ENCODE measurements around the gene SMAD3. TPM values are rescaled to one million over a fixed set of nuclear protein-coding genes. Genes with fewer than 3 reads are reported as not detected.

The SMAD3 gene
- total and polyA plus RNA-seq, 10 of the 15 experiments (the other 5 are each of a cell fraction or from before 2014, with no cell fraction given): 5.6 to 43.2 (median 16.0) TPM

- DNase-seq (ENCODE audit: low read depth, low spot score): peak; percentile 8
- Histone ChIP-seq H3K36me3 (ENCODE audit: control insufficient read depth in 2 of 2, insufficient read depth in 2 of 2, low read length in 1 of 2) (0 out of 4 replicates have a peak, but pooled peaks cover 0 to 2% of the 10 kb centered on the region in 2 experiments), H3K4me3 (peak overlapping the region; percentile 50; the same call in 1 of the 2 replicates), H3K4me2 (ENCODE audit: control insufficient read depth, insufficient read depth) (peak overlapping the region; percentile 69), H3K27me3 (replicated peaks in 1 of 2; ENCODE audit: control insufficient read depth in 2 of 2, insufficient read depth in 2 of 2, low read length in 1 of 2) (no peaks in the 10 kb centered on the region), H3K27ac (ENCODE audit: control insufficient read depth, insufficient read depth) (peak overlapping the region; percentile 59), H2AFZ (ENCODE audit: control insufficient read depth, low read depth, low read length) (no peak overlapping the region; the same call in 1 of the 2 replicates), H3K79me2 (ENCODE audit: control insufficient read depth, insufficient read depth, low read length) (peaks cover 31% of the 10 kb centered on the region), H3K4me1 (ENCODE audit: control insufficient read depth, insufficient read depth, low read length) (peaks cover 30% of the 10 kb centered on the region), H3K9ac (ENCODE audit: control insufficient read depth, insufficient read depth, low read length) (0 out of 2 replicates have a peak overlapping the region, but pooled peaks have one; percentile 3), H4K20me1 (ENCODE audit: control insufficient read depth, insufficient read depth) (no peaks in the 10 kb centered on the region), H3K9me3 (replicated peaks; ENCODE audit: control insufficient read depth, insufficient read depth, low read length) (no peaks in the 10 kb centered on the region)
- intact Hi-C loops (cut with micrococcal nuclease; ENCODE audit: unreplicated experiment): loop anchor here (2.0 to 5.0 kb wide), 4 partner anchors 62 to 173 kb away; partner anchors contain the start of gene SMAD3
- FAIRE-seq: no peak
- ChIA-PET POLR2A (interaction anchor here (0.6 to 1.2 kb wide), 3 partner anchors 120 to 169 kb away, joined by 3 to 7 read pairs (median 4); no protein-coding TSS in a partner anchor), CTCF (interaction anchor here (0.6 to 4.3 kb wide), 32 partner anchors 9 to 552 kb away, joined by 3 to 69 read pairs (median 4); no protein-coding TSS in a partner anchor), SMC1A (ENCODE audit: uncharacterized antibody, unreplicated experiment) (interaction anchor here (0.7 to 2.8 kb wide), 37 partner anchors 10 to 295 kb away, joined by 3 to 28 read pairs (median 3); partner anchors contain the start of genes AAGAB and IQCH), RAD21 (ENCODE audit: unreplicated experiment) (interaction anchor here (0.8 to 2.8 kb wide), 17 partner anchors 16 to 294 kb away, joined by 3 to 21 read pairs (median 6); no protein-coding TSS in a partner anchor)
- BruUV-seq (replicated peaks): TSS peak; percentile 21
- in situ Hi-C loops (cut with MboI): no loop called here
- TF ChIP-seq SMC3 (IDR thresholded peaks at IDR 0.05; ENCODE audit: borderline replicate concordance, low read length): peak; percentile 29; the same call in 1 of the 2 replicates
- no peak for TF ChIP-seq FOXM1 (IDR thresholded peaks at IDR 0.05; ENCODE audit: low read depth, low read length)
- peak; percentile 45 for TF ChIP-seq RAD21 (IDR thresholded peaks at IDR 0.05; ENCODE audit: insufficient read depth, low read depth, low read length)
- peak; percentile 18; the same call in 1 of the 2 replicates for TF ChIP-seq ZNF622 (IDR thresholded peaks at IDR 0.05)
- TF ChIP-seq, protein P1, sequence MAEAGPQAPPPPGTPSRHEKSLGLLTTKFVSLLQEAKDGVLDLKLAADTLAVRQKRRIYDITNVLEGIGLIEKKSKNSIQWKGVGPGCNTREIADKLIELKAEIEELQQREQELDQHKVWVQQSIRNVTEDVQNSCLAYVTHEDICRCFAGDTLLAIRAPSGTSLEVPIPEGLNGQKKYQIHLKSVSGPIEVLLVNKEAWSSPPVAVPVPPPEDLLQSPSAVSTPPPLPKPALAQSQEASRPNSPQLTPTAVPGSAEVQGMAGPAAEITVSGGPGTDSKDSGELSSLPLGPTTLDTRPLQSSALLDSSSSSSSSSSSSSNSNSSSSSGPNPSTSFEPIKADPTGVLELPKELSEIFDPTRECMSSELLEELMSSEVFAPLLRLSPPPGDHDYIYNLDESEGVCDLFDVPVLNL (IDR thresholded peaks at IDR 0.05; ENCODE audit: low read depth, low read length): no peak
- TF ChIP-seq ATF3 (IDR thresholded peaks at IDR 0.05; ENCODE audit: borderline replicate concordance, extremely low read depth, low read depth, low read length): peak; percentile 12; the same call in 1 of the 2 replicates
- peak; percentile 28; the same call in 1 of the 2 replicates for TF ChIP-seq CREB1 (IDR thresholded peaks at IDR 0.05; ENCODE audit: low read depth)
- TF ChIP-seq, protein P2, sequence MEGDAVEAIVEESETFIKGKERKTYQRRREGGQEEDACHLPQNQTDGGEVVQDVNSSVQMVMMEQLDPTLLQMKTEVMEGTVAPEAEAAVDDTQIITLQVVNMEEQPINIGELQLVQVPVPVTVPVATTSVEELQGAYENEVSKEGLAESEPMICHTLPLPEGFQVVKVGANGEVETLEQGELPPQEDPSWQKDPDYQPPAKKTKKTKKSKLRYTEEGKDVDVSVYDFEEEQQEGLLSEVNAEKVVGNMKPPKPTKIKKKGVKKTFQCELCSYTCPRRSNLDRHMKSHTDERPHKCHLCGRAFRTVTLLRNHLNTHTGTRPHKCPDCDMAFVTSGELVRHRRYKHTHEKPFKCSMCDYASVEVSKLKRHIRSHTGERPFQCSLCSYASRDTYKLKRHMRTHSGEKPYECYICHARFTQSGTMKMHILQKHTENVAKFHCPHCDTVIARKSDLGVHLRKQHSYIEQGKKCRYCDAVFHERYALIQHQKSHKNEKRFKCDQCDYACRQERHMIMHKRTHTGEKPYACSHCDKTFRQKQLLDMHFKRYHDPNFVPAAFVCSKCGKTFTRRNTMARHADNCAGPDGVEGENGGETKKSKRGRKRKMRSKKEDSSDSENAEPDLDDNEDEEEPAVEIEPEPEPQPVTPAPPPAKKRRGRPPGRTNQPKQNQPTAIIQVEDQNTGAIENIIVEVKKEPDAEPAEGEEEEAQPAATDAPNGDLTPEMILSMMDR (IDR thresholded peaks at IDR 0.05 in 2 of 3, conservative IDR thresholded peaks at IDR 0.05 in 1 of 3; ENCODE audit: control insufficient read depth in 2 of 3, extremely low read depth in 1 of 3, insufficient read depth in 1 of 3, low read depth in 3 of 3, low read length in 3 of 3): peak; percentile 25 to 46 (median 38); a peak in 5 of 6 replicates
- 15% methylated on average over 3 of the region's 3 CpGs for WGBS (ENCODE audit: insufficient coverage, insufficient replicate concordance, low lambda C conversion rate, missing lambda C conversion rate)
- peak; percentile 62 for ATAC-seq
Observed at GRCh38 chr15:67240235-67241131, 175.1 kb downstream of the SMAD3 start.
